Hepatocyte (in vitro differentiated cells): ENCODE data around the gene TNRC6A.

Experiments used
- CTCF ChIP-seq: fragments of 200-600 bp; sonication (generic); IDR thresholded peaks from 2 replicates; pipeline ENCODE4 v1.5.1; 2016; ENCODE audit warnings: antibody characterized with exemption, mild to moderate bottlenecking; ENCODE audit not compliant: poor library complexity
- EZH2phosphoT487 ChIP-seq: fragments of 200-600 bp; sonication (generic); IDR thresholded peaks from one replicate; pipeline ENCODE4 v1.6.1; 2018; ENCODE audit warnings: antibody characterized with exemption, mild to moderate bottlenecking, low read depth, moderate library complexity; ENCODE audit not compliant: unreplicated experiment, severe bottlenecking

GRCh38 chr16:24845726-24846547 is 116.5 kb downstream of the TNRC6A start, which contains the start of gene SLC5A11:
- TF ChIP-seq CTCF (no peak), EZH2phosphoT487 (no peak)
